GM12878 (cell line): ENCODE data around the gene STAT5B. TPM values are rescaled to one million over a fixed set of nuclear protein-coding genes. Genes with fewer than 3 reads are reported as not detected.

Experiments
- ATAC-seq: fragments of 200-7000 bp; cut with Tn5 transposase; 3 replicates; pipeline ENCODE4 v1.9.1; 2020; ENCODE audit warnings: mild to moderate bottlenecking, moderate library complexity
- BruUV-seq: library from RNA; stranded (reverse); fragments of 400-500 nt; replicated peaks from 2 replicates; lab custom pipeline; 2021; lab: Mats Ljungman, UMichigan
- CTCF ChIA-PET: fragments of 300-600 bp; sonication (Branson Sonifier 250); formaldehyde crosslinking; extraction: SDS; loops from one replicate; lab custom pipeline; 2021; ENCODE audit warnings: inconsistent platforms; lab: Yijun Ruan, JAX
- POLR2A ChIA-PET: fragments of 350-600 bp; formaldehyde crosslinking; extraction: SDS; loops from one replicate; lab custom pipeline; 2021; ENCODE audit warnings: inconsistent platforms; lab: Charles Lee
- RAD21 ChIA-PET: fragments of 300-600 bp; sonication (Branson Sonifier 250); formaldehyde crosslinking; loops from one replicate; lab custom pipeline; 2023; ENCODE audit warnings: antibody characterized with exemption; ENCODE audit not compliant: unreplicated experiment; lab: Charles Lee
- SMC1A ChIA-PET: fragments of 300-600 bp; sonication (Branson Sonifier 250); formaldehyde crosslinking; loops from one replicate; lab custom pipeline; 2023; ENCODE audit not compliant: unreplicated experiment, uncharacterized antibody; lab: Charles Lee
- DNase-seq: peaks from one replicate; pipeline ENCODE4 v3.0.0-alpha.2; 2011; ENCODE audit warnings: low read depth, low spot score
- FAIRE-seq: peaks from 3 replicates; lab custom pipeline; 2011; peaks lifted over from hg19 to GRCh38; lab: Jason Lieb, UNC
- H2AFZ ChIP-seq: 2 replicates; pipeline ENCODE4 v1.6.0; 2011; ENCODE audit warnings: low read depth, low read length, control low read depth; ENCODE audit not compliant: control insufficient read depth
- H3K27ac ChIP-seq: 2 replicates; pipeline ENCODE4 v1.5.1; 2011; ENCODE audit warnings: control low read depth; ENCODE audit not compliant: control insufficient read depth, insufficient read depth
- H3K27me3 ChIP-seq, 2 experiments: replicated peaks in 1 of 2; 2 replicates each; pipeline versions ENCODE4 v1.6.0 to v1.6.1; 2011; ENCODE audit warnings: low read length in 1 of 2; ENCODE audit not compliant: control insufficient read depth in 2 of 2, insufficient read depth in 2 of 2
- H3K36me3 ChIP-seq, 2 experiments: 2 replicates each; pipeline ENCODE4 v1.5.1; 2011; ENCODE audit warnings: low read length in 1 of 2; ENCODE audit not compliant: control insufficient read depth in 2 of 2, insufficient read depth in 2 of 2
- H3K4me1 ChIP-seq: 2 replicates; pipeline ENCODE4 v1.6.1; 2011; ENCODE audit warnings: mild to moderate bottlenecking, low read length, moderate library complexity, mixed read lengths; ENCODE audit not compliant: control insufficient read depth, insufficient read depth
- H3K4me2 ChIP-seq: 2 replicates; pipeline ENCODE4 v1.6.0; 2011; ENCODE audit warnings: control low read depth; ENCODE audit not compliant: control insufficient read depth, insufficient read depth
- H3K4me3 ChIP-seq: fragments of 200-600 bp; sonication (generic); 2 replicates; pipeline ENCODE4 v1.5.1; 2016
- H3K79me2 ChIP-seq: 2 replicates; pipeline ENCODE4 v1.6.0; 2011; ENCODE audit warnings: low read length; ENCODE audit not compliant: control insufficient read depth, insufficient read depth
- H3K9ac ChIP-seq: 2 replicates; pipeline ENCODE4 v1.8.0; 2011; ENCODE audit warnings: low read length, control low read depth, mixed read lengths; ENCODE audit not compliant: control insufficient read depth, insufficient read depth
- H3K9me3 ChIP-seq: replicated peaks from 3 replicates; pipeline ENCODE4 v1.5.1; 2011; ENCODE audit warnings: mild to moderate bottlenecking, low read length; ENCODE audit not compliant: control insufficient read depth, insufficient read depth
- H4K20me1 ChIP-seq: 2 replicates; pipeline ENCODE4 v1.6.0; 2011; ENCODE audit not compliant: control insufficient read depth, insufficient read depth
- BCL11A ChIP-seq: IDR thresholded peaks from 2 replicates; pipeline ENCODE4 v1.6.1; 2011; ENCODE audit warnings: low read depth, low read length
- CBX5 ChIP-seq: sonication (generic); IDR thresholded peaks from 2 replicates; pipeline ENCODE4 v1.6.1; 2016; ENCODE audit warnings: low read depth, moderate library complexity, mild to moderate bottlenecking, inconsistent platforms
- CHD2 ChIP-seq: IDR thresholded peaks from 2 replicates; pipeline ENCODE4 v1.6.1; 2011; ENCODE audit warnings: low read depth, low read length, improper control_type of control experiment, borderline replicate concordance
- CTCF ChIP-seq, 3 experiments: IDR thresholded peaks in 2 of 3; conservative IDR thresholded peaks in 1 of 3; 2 replicates each; pipeline ENCODE4 v1.5.1; 2011; ENCODE audit warnings: low read depth in 3 of 3, low read length in 3 of 3, mild to moderate bottlenecking in 3 of 3, control low read depth in 2 of 3, moderate library complexity in 2 of 3, inconsistent platforms in 1 of 3, mixed read lengths in 1 of 3; ENCODE audit not compliant: control insufficient read depth in 2 of 3, insufficient read depth in 1 of 3; ENCODE audit errors: extremely low read depth in 1 of 3
- ETV6 ChIP-seq, 2 experiments: fragments of 450-650 bp in 1 of 2; IDR thresholded peaks in 1 of 2; conservative IDR thresholded peaks in 1 of 2; 2 replicates each; pipeline ENCODE4 v1.6.1; 2014; ENCODE audit warnings: antibody characterized with exemption in 1 of 2, borderline replicate concordance in 1 of 2, low read depth in 1 of 2, mild to moderate bottlenecking in 1 of 2, moderate library complexity in 1 of 2
- HDGF ChIP-seq: fragments of 450-650 bp; IDR thresholded peaks from 2 replicates; pipeline ENCODE4 v1.6.1; 2016; ENCODE audit warnings: antibody characterized with exemption
- KDM1A ChIP-seq: fragments of 200-600 bp; sonication (generic); IDR thresholded peaks from 2 replicates; pipeline ENCODE4 v1.6.1; 2016; ENCODE audit warnings: borderline replicate concordance
- NFXL1 ChIP-seq: fragments of 450-650 bp; IDR thresholded peaks from 2 replicates; pipeline ENCODE4 v1.6.1; 2017; ENCODE audit warnings: antibody characterized with exemption, mild to moderate bottlenecking, borderline replicate concordance
- POLR2AphosphoS5 ChIP-seq: IDR thresholded peaks from 2 replicates; pipeline ENCODE4 v1.6.1; 2011; ENCODE audit warnings: mild to moderate bottlenecking, low read length, inconsistent platforms
- SUZ12 ChIP-seq: fragments of 200-600 bp; sonication (generic); IDR thresholded peaks from one replicate; pipeline ENCODE4 v1.6.1; 2018; ENCODE audit warnings: antibody characterized with exemption, mild to moderate bottlenecking; ENCODE audit not compliant: unreplicated experiment
- ZNF384 ChIP-seq: IDR thresholded peaks from 2 replicates; pipeline ENCODE4 v1.6.1; 2012; ENCODE audit warnings: low read depth, mild to moderate bottlenecking, low read length, improper control_type of control experiment, borderline replicate concordance
- WGBS: methylation state at CpG from one replicate; pipeline ENCODE4 v1.1.6; 2016; ENCODE audit warnings: low lambda C conversion rate; ENCODE audit not compliant: insufficient replicate concordance, insufficient coverage; ENCODE audit errors: missing lambda C conversion rate; 5-methylcytosine and 5-hydroxymethylcytosine counted together
- in situ Hi-C: fragments of 300-500 bp; cut with MboI; formaldehyde crosslinking; loops from 9 replicates; pipeline ENCODE4 v1.14.3; 2018; ENCODE audit warnings: mixed read lengths
- intact Hi-C: fragments of 100-400 bp; cut with micrococcal nuclease; formaldehyde crosslinking; loops from one replicate; pipeline ENCODE4 v1.14.2; 2022; ENCODE audit not compliant: unreplicated experiment
- polyA plus RNA-seq, 11 experiments: library from polyadenylated mRNA; depleted of rRNA in 4 of 11; unstranded in 6 of 11; stranded (reverse) in 5 of 11; fragments of >200 nt; fragmentation: Nextera tagmentation in 4 of 11; fragmentation: Illumina TruSeq in 1 of 11; extraction: Ambion mirVana in 4 of 11; extraction: Trizol in 1 of 11; gene quantifications; 1 replicate in 1 of 11; 2 replicates in 10 of 11; pipeline versions ENCODE4 v1.2.1 to v1.2.3, GENCODE V29; 2011 to 2016; ENCODE audit warnings: inconsistent platforms in 2 of 11, missing spikeins in 2 of 11, low read depth in 1 of 11
- total RNA-seq, 4 experiments: library from RNA; depleted of rRNA in 3 of 4; stranded (reverse); fragments of >200 nt in 3 of 4; fragmentation: Illumina TruSeq in 1 of 4; extraction: Trizol in 1 of 4; gene quantifications; 2 replicates each; pipeline versions ENCODE4 v1.2.1 to v1.2.3, GENCODE V29; 2013 to 2021
- TF ChIP-seq, protein P1 (sequence below): fragments of 450-650 bp; formaldehyde crosslinking; IDR thresholded peaks from 2 replicates; pipeline ENCODE4 v1.5.0; 2022; ENCODE audit warnings: mild to moderate bottlenecking, missing genetic modification characterization

The STAT5B gene
- total and polyA plus RNA-seq, 10 of the 15 experiments (the other 5 are each of a cell fraction or from before 2014, with no cell fraction given): 11.0 to 69.6 (median 46.7) TPM

DNA sequence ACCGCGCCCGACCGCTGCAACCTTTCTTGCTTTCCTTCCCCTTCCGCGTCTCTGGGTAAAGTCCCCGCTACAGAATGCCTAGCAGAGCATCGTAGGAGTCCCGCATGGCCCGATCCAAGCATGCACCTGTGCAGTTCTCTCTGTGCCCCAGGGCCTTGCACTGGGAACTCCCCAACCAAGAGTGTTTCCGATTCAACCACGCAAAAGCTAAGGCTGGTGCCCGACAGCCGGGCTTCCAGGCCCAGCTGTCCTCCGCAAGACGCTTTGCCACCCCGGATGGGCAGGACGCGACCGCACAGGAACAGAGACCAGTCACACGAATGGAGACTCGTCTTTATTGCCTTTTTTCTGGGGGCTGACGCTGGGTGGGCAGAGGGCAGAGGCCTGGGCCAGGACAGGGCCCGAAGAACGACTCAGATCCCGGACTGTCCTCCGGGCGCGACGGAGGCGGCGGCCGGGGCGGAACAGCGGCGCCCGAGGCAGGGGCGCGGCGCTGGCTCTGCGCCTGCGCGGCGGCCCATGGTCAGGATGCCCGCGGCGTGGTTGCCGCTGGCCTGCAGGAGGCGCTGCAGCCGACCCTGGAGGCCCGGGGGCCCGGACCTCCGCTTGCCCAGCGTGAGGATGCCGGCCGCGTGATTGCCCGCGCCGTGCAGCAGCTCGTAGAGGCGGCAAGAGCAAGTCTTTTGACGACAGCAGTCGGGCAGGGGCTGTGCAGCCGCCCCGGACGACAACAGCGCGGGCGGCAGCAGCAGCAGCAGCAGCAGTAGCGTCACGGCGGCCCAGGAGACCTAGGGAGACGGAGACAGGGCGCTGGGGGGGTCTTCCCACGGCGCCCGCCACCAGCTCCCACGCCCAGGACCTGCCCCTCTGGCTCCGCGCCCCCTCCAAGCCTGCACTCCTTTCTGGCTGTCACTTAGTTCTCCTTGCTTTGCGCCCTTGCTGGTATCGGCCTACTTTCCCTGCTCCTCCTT, 92.2 kb downstream of the STAT5B start:
- H4K20me1 ChIP-seq: no peaks in the 10 kb centered on the region
- no peaks in the 10 kb centered on the region for H3K9me3 ChIP-seq
- RAD21 ChIA-PET: interaction anchor here (0.6 to 2.5 kb wide), 8 partner anchors 10 to 224 kb away, joined by 3 to 9 read pairs (median 4); partner anchors contain the start of genes GHDC, KAT2A and NKIRAS2
- H3K9ac ChIP-seq: peak overlapping the region; percentile 48
- no peak overlapping the region; the same call in 1 of the 2 replicates for H3K27ac ChIP-seq
- SMC1A ChIA-PET: interaction anchor here (2.2 kb wide), 1 partner anchor 10 kb away, joined by 13 read pairs; the partner anchor contains the start of gene GHDC
- H3K4me2 ChIP-seq: peak overlapping the region; percentile 51
- peak; percentile 23 for DNase-seq
- no peaks in the 10 kb centered on the region for H3K79me2 ChIP-seq
- ATAC-seq: peak; percentile 79
- BruUV-seq: no TSS peak
- peaks cover 27% of the 10 kb centered on the region for H3K4me1 ChIP-seq
- H3K4me3 ChIP-seq: peak overlapping the region; percentile 76
- CTCF ChIA-PET: interaction anchor here (0.6 to 3.7 kb wide), 19 partner anchors 10 to 223 kb away, joined by 3 to 17 read pairs (median 3); partner anchors contain the start of genes DNAJC7 and GHDC
- peak overlapping the region; percentile 73 for H2AFZ ChIP-seq
- no peaks in the 10 kb centered on the region for H3K36me3 ChIP-seq
- no peaks in the 10 kb centered on the region for H3K27me3 ChIP-seq
- in situ Hi-C loops (no loop called here), intact Hi-C loops (loop anchor here (5.0 to 10.0 kb wide), 3 partner anchors 103 to 221 kb away; partner anchors contain the start of genes CNP and STAT5A)
- FAIRE-seq: peak; percentile 80
- WGBS: 1% methylated on average over 83 of the region's 83 CpGs
- POLR2A ChIA-PET: interaction anchor here (0.6 to 0.7 kb wide), 2 partner anchors 8 to 64 kb away, joined by 4 to 7 read pairs; no protein-coding TSS in a partner anchor
- TF ChIP-seq NFXL1: no peak
- peak; percentile 74 to 90 (median 89) for TF ChIP-seq CTCF (IDR thresholded peaks at IDR 0.05 in 2 of 3, conservative IDR thresholded peaks at IDR 0.05 in 1 of 3; ENCODE audit: control insufficient read depth in 2 of 3, extremely low read depth in 1 of 3, insufficient read depth in 1 of 3, low read depth in 3 of 3, low read length in 3 of 3)
- no peak for TF ChIP-seq HDGF
- TF ChIP-seq, protein P1, sequence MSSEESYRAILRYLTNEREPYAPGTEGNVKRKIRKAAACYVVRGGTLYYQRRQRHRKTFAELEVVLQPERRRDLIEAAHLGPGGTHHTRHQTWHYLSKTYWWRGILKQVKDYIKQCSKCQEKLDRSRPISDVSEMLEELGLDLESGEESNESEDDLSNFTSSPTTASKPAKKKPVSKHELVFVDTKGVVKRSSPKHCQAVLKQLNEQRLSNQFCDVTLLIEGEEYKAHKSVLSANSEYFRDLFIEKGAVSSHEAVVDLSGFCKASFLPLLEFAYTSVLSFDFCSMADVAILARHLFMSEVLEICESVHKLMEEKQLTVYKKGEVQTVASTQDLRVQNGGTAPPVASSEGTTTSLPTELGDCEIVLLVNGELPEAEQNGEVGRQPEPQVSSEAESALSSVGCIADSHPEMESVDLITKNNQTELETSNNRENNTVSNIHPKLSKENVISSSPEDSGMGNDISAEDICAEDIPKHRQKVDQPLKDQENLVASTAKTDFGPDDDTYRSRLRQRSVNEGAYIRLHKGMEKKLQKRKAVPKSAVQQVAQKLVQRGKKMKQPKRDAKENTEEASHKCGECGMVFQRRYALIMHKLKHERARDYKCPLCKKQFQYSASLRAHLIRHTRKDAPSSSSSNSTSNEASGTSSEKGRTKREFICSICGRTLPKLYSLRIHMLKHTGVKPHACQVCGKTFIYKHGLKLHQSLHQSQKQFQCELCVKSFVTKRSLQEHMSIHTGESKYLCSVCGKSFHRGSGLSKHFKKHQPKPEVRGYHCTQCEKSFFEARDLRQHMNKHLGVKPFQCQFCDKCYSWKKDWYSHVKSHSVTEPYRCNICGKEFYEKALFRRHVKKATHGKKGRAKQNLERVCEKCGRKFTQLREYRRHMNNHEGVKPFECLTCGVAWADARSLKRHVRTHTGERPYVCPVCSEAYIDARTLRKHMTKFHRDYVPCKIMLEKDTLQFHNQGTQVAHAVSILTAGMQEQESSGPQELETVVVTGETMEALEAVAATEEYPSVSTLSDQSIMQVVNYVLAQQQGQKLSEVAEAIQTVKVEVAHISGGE (CRISPR knock-in tag): no peak
- no peak for TF ChIP-seq CBX5
- no peak for TF ChIP-seq SUZ12
- TF ChIP-seq BCL11A: no peak
- TF ChIP-seq POLR2AphosphoS5: peak; percentile 47; the same call in 1 of the 2 replicates
- TF ChIP-seq ETV6 (conservative IDR thresholded peaks at IDR 0.05 in 1 of 2, IDR thresholded peaks at IDR 0.05 in 1 of 2; ENCODE audit: borderline replicate concordance in 1 of 2, low read depth in 1 of 2): no peak
- TF ChIP-seq ZNF384: no peak
- no peak for TF ChIP-seq KDM1A
- no peak for TF ChIP-seq CHD2
